ENCODE data around the gene SMIM31.

SMIM31 gene

GRCh38 chr4:164753873-164754488 lies at the start of gene SMIM31:
Gene SMIM31 (plus strand): TSS chr4:164754131. CDS start chr4:164770444, 16,313 bp downstream.
- DNase-seq, result no peak

- DNase-seq, result no peak
Measured at GRCh38 chr4:164706675-164707074, 47.3 kb upstream of the SMIM31 start.

- DNase-seq, result no peak
Measured at GRCh38 chr4:164716901-164717300, 37.0 kb upstream of the SMIM31 start.

GRCh38 chr4:164718827-164719226 lies 35.1 kb upstream of the SMIM31 start:
- no peak for DNase-seq

GRCh38 chr4:164725066-164725465 lies 28.9 kb upstream of the SMIM31 start:
- DNase-seq, result no peak

- DNase-seq, result no peak
Measured at GRCh38 chr4:164730705-164731393, 23.1 kb upstream of the SMIM31 start.

- peak in 2 of 4 experiments; percentile 1 to 2 for DNase-seq
Measured at GRCh38 chr4:164731827-164732474, 22.0 kb upstream of the SMIM31 start.

- DNase-seq, result no peak
Measured at GRCh38 chr4:164734484-164734883, 19.4 kb upstream of the SMIM31 start.

- DNase-seq, result no peak
Measured at GRCh38 chr4:164748375-164748774, 5.6 kb upstream of the SMIM31 start.

- DNase-seq, result no peak
Measured at GRCh38 chr4:164755432-164755831, 1.5 kb downstream of the SMIM31 start.

- no peak for DNase-seq
Measured at GRCh38 chr4:164756686-164757085, 2.8 kb downstream of the SMIM31 start.

- no peak for DNase-seq
Measured at GRCh38 chr4:164761241-164761640, 7.3 kb downstream of the SMIM31 start.

GRCh38 chr4:164761746-164762275 lies 7.9 kb downstream of the SMIM31 start:
- no peak for DNase-seq

- no peak for DNase-seq
Measured at GRCh38 chr4:164765096-164765495, 11.2 kb downstream of the SMIM31 start.

GRCh38 chr4:164765833-164766232 lies 11.9 kb downstream of the SMIM31 start:
- no peak for DNase-seq

- no peak for DNase-seq
Measured at GRCh38 chr4:164768516-164768915, 14.6 kb downstream of the SMIM31 start.

- no peak for DNase-seq
Measured at GRCh38 chr4:164770010-164770724, 16.2 kb downstream of the SMIM31 start.

GRCh38 chr4:164771088-164771487 lies 17.2 kb downstream of the SMIM31 start:
- DNase-seq, result no peak

GRCh38 chr4:164772076-164772475 lies 18.1 kb downstream of the SMIM31 start:
- no peak for DNase-seq

- no peak for DNase-seq
Measured at GRCh38 chr4:164779080-164779479, 25.1 kb downstream of the SMIM31 start.

GRCh38 chr4:164779811-164780216 lies 25.9 kb downstream of the SMIM31 start:
- DNase-seq, result no peak

- DNase-seq, result no peak
Measured at GRCh38 chr4:164780839-164781238, 26.9 kb downstream of the SMIM31 start.

GRCh38 chr4:164783976-164784375 lies 30.0 kb downstream of the SMIM31 start:
- no peak for DNase-seq

All from activated naive CD4-positive, alpha-beta T cell (primary cell).